A673 (cell line): ENCODE measurements around the gene RBMS1.

Experiments used
- CTCF ChIP-seq: fragments of 300-800, 200-600 bp; sonication (generic); conservative IDR thresholded peaks from 2 replicates; pipeline ENCODE4 v1.5.1; 2017; ENCODE audit warnings: low read depth, mild to moderate bottlenecking, antibody characterized with exemption, low read length, moderate library complexity, mixed read lengths
- EZH2 ChIP-seq: fragments of 200-600 bp; sonication (generic); IDR thresholded peaks from 2 replicates; pipeline ENCODE4 v1.6.1; 2017; ENCODE audit warnings: borderline replicate concordance, low read depth, mild to moderate bottlenecking, mixed read lengths, antibody characterized with exemption, low read length; ENCODE audit not compliant: poor library complexity, severe bottlenecking

DNA sequence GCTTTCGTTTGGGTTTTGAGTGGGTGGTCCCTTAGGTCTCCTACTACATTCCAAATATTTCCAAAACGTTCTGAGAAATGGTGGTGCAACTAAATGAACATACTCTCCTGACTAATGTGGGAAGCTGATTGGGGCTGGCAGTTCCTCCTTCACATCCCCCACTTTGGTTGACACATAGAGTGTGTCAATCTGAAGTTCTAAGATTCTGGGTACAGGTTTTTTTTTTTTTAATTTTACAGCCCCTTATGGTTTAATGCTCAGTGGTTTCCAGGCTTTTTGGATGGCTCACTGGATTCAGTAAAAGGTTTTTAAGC, 235.2 kb downstream of the RBMS1 start:
- TF ChIP-seq CTCF (no peak), EZH2 (no peak)
